DOHH2 (cell line): ENCODE results near the gene SIRPG.

ENCODE experiments used
- H3F3A ChIP-seq: fragments of 200-600 bp; sonication (generic), shearing (Covaris generic); 2 replicates; pipeline ENCODE4 v1.6.0; 2016; ENCODE audit warnings: antibody characterized with exemption, mild to moderate bottlenecking; ENCODE audit not compliant: control insufficient read depth, insufficient read depth
- H3K27ac ChIP-seq: fragments of 200-600 bp; sonication (generic); 2 replicates; pipeline ENCODE4 v1.5.1; 2014; ENCODE audit warnings: low read depth, mild to moderate bottlenecking, low read length, moderate library complexity
- H3K27me3 ChIP-seq: fragments of 200-600 bp; sonication (generic); 2 replicates; pipeline ENCODE4 v1.6.1; 2014; ENCODE audit warnings: mild to moderate bottlenecking, low read length, mixed read lengths; ENCODE audit not compliant: control insufficient read depth
- H3K36me3 ChIP-seq: fragments of 200-600 bp; sonication (generic); 2 replicates; pipeline ENCODE4 v1.6.1; 2014; ENCODE audit warnings: mild to moderate bottlenecking, low read length, moderate library complexity, mixed read lengths; ENCODE audit not compliant: control insufficient read depth
- H3K4me1 ChIP-seq: fragments of 200-600 bp; sonication (generic); 2 replicates; pipeline ENCODE4 v1.6.1; 2014; ENCODE audit warnings: mild to moderate bottlenecking, low read length, mixed read lengths; ENCODE audit not compliant: control insufficient read depth
- H3K4me2 ChIP-seq: fragments of 200-600 bp; sonication (generic); 2 replicates; pipeline ENCODE4 v1.6.0; 2014; ENCODE audit warnings: mild to moderate bottlenecking, low read length, moderate library complexity
- H3K4me3 ChIP-seq: fragments of 200-600 bp; sonication (generic); 2 replicates; pipeline ENCODE4 v1.5.1; 2014; ENCODE audit warnings: mild to moderate bottlenecking, low read length, mixed read lengths
- H3K79me2 ChIP-seq: fragments of 200-600 bp; sonication (generic); 2 replicates; pipeline ENCODE4 v1.6.1; 2014; ENCODE audit warnings: mild to moderate bottlenecking, low read length, mixed read lengths; ENCODE audit not compliant: control insufficient read depth
- H3K9me2 ChIP-seq: fragments of 200-600 bp; sonication (generic); replicated peaks from 2 replicates; pipeline ENCODE4 v1.6.1; 2014; ENCODE audit warnings: mild to moderate bottlenecking, low read length, mixed read lengths; ENCODE audit not compliant: control insufficient read depth
- H3K9me3 ChIP-seq: fragments of 200-600 bp; sonication (generic); 2 replicates; pipeline ENCODE4 v1.6.1; 2014; ENCODE audit warnings: antibody characterized with exemption, low read length, mixed read lengths; ENCODE audit not compliant: control insufficient read depth, insufficient read depth
- H4K20me1 ChIP-seq: fragments of 200-600 bp; sonication (generic); 2 replicates; pipeline ENCODE4 v1.6.0; 2014; ENCODE audit warnings: low read depth, mild to moderate bottlenecking, antibody characterized with exemption, low read length, moderate library complexity; ENCODE audit not compliant: control insufficient read depth, insufficient read depth
- EZH2phosphoT487 ChIP-seq: fragments of 200-600 bp; sonication (generic); IDR thresholded peaks from 2 replicates; pipeline ENCODE4 v1.6.1; 2017; ENCODE audit warnings: borderline replicate concordance, mild to moderate bottlenecking, antibody characterized with exemption, low read length, moderate library complexity, mixed read lengths
- TF ChIP-seq, protein P1 (sequence below): fragments of 200-600 bp; sonication (generic); IDR thresholded peaks from one replicate; pipeline ENCODE4 v1.5.1; 2014; ENCODE audit warnings: antibody characterized with exemption, mild to moderate bottlenecking, low read depth, low read length; ENCODE audit not compliant: poor library complexity, severe bottlenecking

Gene SIRPG

DNA sequence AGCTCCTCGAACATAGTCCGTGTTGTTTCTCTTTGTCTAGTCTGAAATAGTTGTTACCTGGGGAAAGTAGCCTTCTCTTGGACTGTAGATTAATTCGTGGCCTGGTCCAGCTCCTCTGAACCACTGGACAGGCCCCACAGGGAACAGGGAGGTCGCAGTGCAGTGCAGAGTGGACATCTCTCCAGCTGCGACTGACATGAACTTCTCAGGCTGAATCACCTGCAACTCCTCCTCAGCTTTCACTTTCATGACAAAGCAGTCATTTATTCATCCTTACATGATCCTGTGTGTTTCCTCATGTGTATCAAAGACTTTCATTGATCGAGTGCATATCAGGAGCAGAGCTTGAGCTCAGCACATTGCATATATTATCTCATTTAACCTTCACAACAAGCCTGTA, 19.1 kb upstream of the SIRPG start:
- no peak overlapping the region for H3K4me2 ChIP-seq
- no peak for TF ChIP-seq EZH2phosphoT487
- TF ChIP-seq, protein P1, sequence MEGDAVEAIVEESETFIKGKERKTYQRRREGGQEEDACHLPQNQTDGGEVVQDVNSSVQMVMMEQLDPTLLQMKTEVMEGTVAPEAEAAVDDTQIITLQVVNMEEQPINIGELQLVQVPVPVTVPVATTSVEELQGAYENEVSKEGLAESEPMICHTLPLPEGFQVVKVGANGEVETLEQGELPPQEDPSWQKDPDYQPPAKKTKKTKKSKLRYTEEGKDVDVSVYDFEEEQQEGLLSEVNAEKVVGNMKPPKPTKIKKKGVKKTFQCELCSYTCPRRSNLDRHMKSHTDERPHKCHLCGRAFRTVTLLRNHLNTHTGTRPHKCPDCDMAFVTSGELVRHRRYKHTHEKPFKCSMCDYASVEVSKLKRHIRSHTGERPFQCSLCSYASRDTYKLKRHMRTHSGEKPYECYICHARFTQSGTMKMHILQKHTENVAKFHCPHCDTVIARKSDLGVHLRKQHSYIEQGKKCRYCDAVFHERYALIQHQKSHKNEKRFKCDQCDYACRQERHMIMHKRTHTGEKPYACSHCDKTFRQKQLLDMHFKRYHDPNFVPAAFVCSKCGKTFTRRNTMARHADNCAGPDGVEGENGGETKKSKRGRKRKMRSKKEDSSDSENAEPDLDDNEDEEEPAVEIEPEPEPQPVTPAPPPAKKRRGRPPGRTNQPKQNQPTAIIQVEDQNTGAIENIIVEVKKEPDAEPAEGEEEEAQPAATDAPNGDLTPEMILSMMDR = no peak
- no peaks in the 10 kb centered on the region for H3K4me1 ChIP-seq
- H3K9me3 ChIP-seq = no peaks in the 10 kb centered on the region
- H3K27ac ChIP-seq = no peak overlapping the region
- H4K20me1 ChIP-seq = no peaks in the 10 kb centered on the region
- H3K4me3 ChIP-seq = no peak overlapping the region
- H3K27me3 ChIP-seq = peaks cover 24% of the 10 kb centered on the region
- no peaks in the 10 kb centered on the region for H3K79me2 ChIP-seq
- no peaks in the 10 kb centered on the region for H3K36me3 ChIP-seq
- H3K9me2 ChIP-seq = no peaks in the 10 kb centered on the region
- no peaks in the 10 kb centered on the region for H3F3A ChIP-seq

DNA sequence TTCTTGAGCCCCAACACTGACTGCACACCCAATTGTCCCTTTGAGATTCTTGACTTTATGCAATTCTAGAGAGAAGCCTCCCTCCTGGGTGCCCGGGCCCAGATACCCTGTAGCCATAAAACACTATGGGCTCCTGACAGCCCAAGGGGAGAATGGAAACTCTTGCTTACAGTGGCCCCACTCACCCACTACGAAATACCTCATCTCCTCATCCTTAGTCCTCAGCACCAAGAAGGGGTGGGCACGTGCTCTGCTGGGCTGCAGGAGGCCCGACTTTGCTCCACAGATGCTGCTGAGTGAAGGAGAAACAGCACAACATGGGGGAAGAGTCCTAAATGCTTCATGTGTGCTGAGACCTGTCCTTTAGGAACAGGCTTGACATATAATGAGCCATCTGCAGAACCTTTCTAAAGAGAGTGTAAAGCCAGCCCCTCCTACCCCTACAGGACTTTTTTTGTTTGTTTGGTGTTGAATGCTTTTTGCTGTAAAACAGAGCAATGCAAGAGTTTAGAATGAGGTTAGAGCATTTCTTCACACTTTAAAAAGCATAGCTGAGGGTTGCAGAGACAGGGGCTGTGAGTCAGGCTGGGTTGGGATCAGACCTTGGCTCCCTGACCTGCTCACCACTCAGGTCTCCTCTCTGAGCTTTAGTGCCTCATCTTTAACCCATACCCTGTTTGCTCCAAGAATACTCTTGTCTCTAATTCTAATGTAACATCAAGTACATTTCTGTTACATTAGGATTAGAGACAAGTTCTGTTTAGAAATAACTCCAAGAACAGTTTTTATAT, 17.6 kb upstream of the SIRPG start:
- H3K9me2 ChIP-seq = no peaks in the 10 kb centered on the region
- H3K36me3 ChIP-seq = no peaks in the 10 kb centered on the region
- H3K9me3 ChIP-seq = no peaks in the 10 kb centered on the region
- H3K4me3 ChIP-seq = no peak overlapping the region
- no peaks in the 10 kb centered on the region for H4K20me1 ChIP-seq
- H3K4me1 ChIP-seq = no peaks in the 10 kb centered on the region
- peaks cover 24% of the 10 kb centered on the region for H3K27me3 ChIP-seq
- H3K27ac ChIP-seq = no peak overlapping the region
- H3K79me2 ChIP-seq = no peaks in the 10 kb centered on the region
- no peak overlapping the region for H3K4me2 ChIP-seq
- TF ChIP-seq, protein P1 = no peak
- no peaks in the 10 kb centered on the region for H3F3A ChIP-seq

DNA sequence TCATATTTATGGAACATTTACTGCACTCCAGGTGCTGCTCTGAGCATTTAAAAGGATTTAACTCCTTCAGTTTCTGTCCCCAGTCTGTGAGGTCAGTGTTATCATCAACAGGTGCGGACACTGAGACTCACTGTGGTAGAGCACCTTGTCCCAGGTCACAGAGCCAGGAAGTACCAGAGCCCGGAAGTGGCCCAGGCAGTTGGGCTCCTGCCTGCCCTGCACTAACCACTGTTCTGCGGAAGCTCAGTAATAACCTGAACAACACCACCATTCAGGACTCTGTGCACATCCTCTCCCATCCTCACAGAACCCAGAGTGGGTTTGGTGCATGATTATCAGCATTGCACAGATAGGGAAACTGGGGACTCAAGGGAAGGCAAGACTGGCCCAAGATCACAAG, 16.8 kb upstream of the SIRPG start:
- Histone ChIP-seq H3K79me2 (no peaks in the 10 kb centered on the region), H3K27ac (no peak overlapping the region), H3K27me3 (peaks cover 24% of the 10 kb centered on the region), H3K9me3 (no peaks in the 10 kb centered on the region), H3K4me3 (no peak overlapping the region), H3F3A (no peaks in the 10 kb centered on the region), H3K9me2 (no peaks in the 10 kb centered on the region), H3K4me2 (no peak overlapping the region), H3K4me1 (no peaks in the 10 kb centered on the region), H4K20me1 (no peaks in the 10 kb centered on the region), H3K36me3 (no peaks in the 10 kb centered on the region)
- TF ChIP-seq EZH2phosphoT487 = no peak
- TF ChIP-seq, protein P1 = no peak
